ENCODE data around the gene CATSPERE. TPM values are rescaled to one million over a fixed set of nuclear protein-coding genes. Genes with fewer than 3 reads are reported as not detected.
"Not testable (repeated sequence)": the region's sequence is repeated elsewhere in the genome, so short reads cannot be mapped to it uniquely, and the experiment has no call there.

CATSPERE gene
- total and polyA plus RNA-seq, 11 donors: 0.07 to 1.2 (median 0.25) TPM

- intact Hi-C loops (cut with DNase I): no loop called here
- H3K4me1 ChIP-seq: no peaks in the 10 kb centered on the region
- no peak for ATAC-seq
- no peaks in the 10 kb centered on the region for H3K9me3 ChIP-seq
- TF ChIP-seq CTCF (IDR thresholded peaks at IDR 0.05): no peak
- TF ChIP-seq POLR2A (IDR thresholded peaks at IDR 0.05): no peak
- H3K36me3 ChIP-seq: no peaks in the 10 kb centered on the region
- WGBS, 4 donors: 88 to 93% (median 90%) methylated on average over 6 of the region's 6 CpGs
- no peaks in the 10 kb centered on the region for H3K27me3 ChIP-seq
- H3K27ac ChIP-seq: no peak overlapping the region
- no peak for DNase-seq
- H3K4me3 ChIP-seq: no peak overlapping the region
These were observed 12.1 kb downstream of the CATSPERE start for GRCh38 chr1:244473059-244473605.

GRCh38 chr1:244484971-244485370 is 23.9 kb downstream of the CATSPERE start:
- H3K36me3 ChIP-seq; ATAC-seq; DNase-seq; H3K27me3 ChIP-seq; H3K9me3 ChIP-seq; H3K27ac ChIP-seq; H3K4me3 ChIP-seq; intact Hi-C loops (cut with DNase I); H3K4me1 ChIP-seq: not testable (repeated sequence)
- WGBS, 4 donors: 62 to 89% (median 78%) methylated on average over 3 of the region's 3 CpGs

- no peak overlapping the region for H3K27ac ChIP-seq
- ATAC-seq (no peak), DNase-seq (no peak)
- WGBS, 4 donors: 89 to 96% (median 94%) methylated on average over 2 of the region's 2 CpGs
- H3K4me1 ChIP-seq: no peaks in the 10 kb centered on the region
- H3K9me3 ChIP-seq: peaks cover 0 to 9% (median 0%) of the 10 kb centered on the region in 12 donors
- TF ChIP-seq POLR2A (IDR thresholded peaks at IDR 0.05): no peak
- TF ChIP-seq CTCF (IDR thresholded peaks at IDR 0.05): no peak
- no peak overlapping the region for H3K4me3 ChIP-seq
- no peaks in the 10 kb centered on the region for H3K27me3 ChIP-seq
- H3K36me3 ChIP-seq: no peaks in the 10 kb centered on the region
- intact Hi-C loops (cut with DNase I): no loop called here
These were observed 33.6 kb downstream of the CATSPERE start for GRCh38 chr1:244494653-244495052.

- 62 to 88% (median 73%) methylated on average over 1 of the region's 1 CpG for WGBS, 4 donors
- DNase-seq (no peak), ATAC-seq (no peak)
- Histone ChIP-seq H3K27ac (no peak overlapping the region), H3K27me3 (no peaks in the 10 kb centered on the region), H3K4me3 (no peak overlapping the region), H3K9me3 (peaks cover 0 to 24% (median 0%) of the 10 kb centered on the region in 12 donors), H3K36me3 (no peaks in the 10 kb centered on the region), H3K4me1 (no peaks in the 10 kb centered on the region)
- intact Hi-C loops (cut with DNase I): no loop called here
- TF ChIP-seq POLR2A (IDR thresholded peaks at IDR 0.05) (no peak), CTCF (IDR thresholded peaks at IDR 0.05) (no peak)
These were observed 35.1 kb downstream of the CATSPERE start for GRCh38 chr1:244496186-244496585.

- Histone ChIP-seq H3K27me3 (no peaks in the 10 kb centered on the region), H3K4me3 (no peak overlapping the region), H3K4me1 (no peaks in the 10 kb centered on the region), H3K36me3 (no peaks in the 10 kb centered on the region), H3K27ac (no peak overlapping the region), H3K9me3 (peaks cover 0 to 27% (median 0%) of the 10 kb centered on the region in 12 donors)
- no peak for TF ChIP-seq POLR2A (IDR thresholded peaks at IDR 0.05)
- no peak for TF ChIP-seq CTCF (IDR thresholded peaks at IDR 0.05)
- intact Hi-C loops (cut with DNase I): no loop called here
- no peak for DNase-seq
- WGBS, 4 donors: 64 to 84% (median 80%) methylated on average over 1 of the region's 1 CpG
- no peak for ATAC-seq
These were observed 36.7 kb downstream of the CATSPERE start for GRCh38 chr1:244497805-244498204.

- H3K27me3 ChIP-seq; H3K36me3 ChIP-seq; H3K4me3 ChIP-seq; H3K4me1 ChIP-seq; intact Hi-C loops (cut with DNase I); DNase-seq; ATAC-seq; H3K27ac ChIP-seq: not testable (repeated sequence)
- H3K9me3 ChIP-seq: peaks cover 0 to 27% (median 0%) of the 10 kb centered on the region in 12 donors
- WGBS, 4 donors: 86 to 97% (median 90%) methylated on average over 2 of the region's 2 CpGs
These were observed 38.4 kb downstream of the CATSPERE start for GRCh38 chr1:244499484-244499883.

GRCh38 chr1:244500515-244500914 is 39.4 kb downstream of the CATSPERE start:
- intact Hi-C loops (cut with DNase I); H3K36me3 ChIP-seq; H3K4me1 ChIP-seq; H3K27ac ChIP-seq; H3K4me3 ChIP-seq; DNase-seq; H3K27me3 ChIP-seq; ATAC-seq: not testable (repeated sequence)
- H3K9me3 ChIP-seq: peaks cover 0 to 27% (median 0%) of the 10 kb centered on the region in 12 donors
- whole genome bisulfite sequencing, 4 donors: 79 to 87% (median 83%) methylated on average over 4 of the region's 4 CpGs

Measured in heart left ventricle (tissue), 16 donors.